LNCaP clone FGC (cell line): ENCODE results near the gene WIPI1.

Source experiments
- DNase-seq: peaks from one replicate; pipeline ENCODE4 v3.0.0-alpha.2; 2011; ENCODE audit warnings: low read depth
- H3K4me3 ChIP-seq: 2 replicates; pipeline ENCODE4 v1.5.1; 2011; ENCODE audit warnings: mild to moderate bottlenecking, low read depth, low read length, control low read depth
- TF ChIP-seq, protein P1 (sequence below): IDR thresholded peaks from 2 replicates; pipeline ENCODE4 v1.5.1; 2012; ENCODE audit warnings: mild to moderate bottlenecking; ENCODE audit not compliant: control insufficient read depth, insufficient read depth; ENCODE audit errors: extremely low read depth

Gene WIPI1

DNA sequence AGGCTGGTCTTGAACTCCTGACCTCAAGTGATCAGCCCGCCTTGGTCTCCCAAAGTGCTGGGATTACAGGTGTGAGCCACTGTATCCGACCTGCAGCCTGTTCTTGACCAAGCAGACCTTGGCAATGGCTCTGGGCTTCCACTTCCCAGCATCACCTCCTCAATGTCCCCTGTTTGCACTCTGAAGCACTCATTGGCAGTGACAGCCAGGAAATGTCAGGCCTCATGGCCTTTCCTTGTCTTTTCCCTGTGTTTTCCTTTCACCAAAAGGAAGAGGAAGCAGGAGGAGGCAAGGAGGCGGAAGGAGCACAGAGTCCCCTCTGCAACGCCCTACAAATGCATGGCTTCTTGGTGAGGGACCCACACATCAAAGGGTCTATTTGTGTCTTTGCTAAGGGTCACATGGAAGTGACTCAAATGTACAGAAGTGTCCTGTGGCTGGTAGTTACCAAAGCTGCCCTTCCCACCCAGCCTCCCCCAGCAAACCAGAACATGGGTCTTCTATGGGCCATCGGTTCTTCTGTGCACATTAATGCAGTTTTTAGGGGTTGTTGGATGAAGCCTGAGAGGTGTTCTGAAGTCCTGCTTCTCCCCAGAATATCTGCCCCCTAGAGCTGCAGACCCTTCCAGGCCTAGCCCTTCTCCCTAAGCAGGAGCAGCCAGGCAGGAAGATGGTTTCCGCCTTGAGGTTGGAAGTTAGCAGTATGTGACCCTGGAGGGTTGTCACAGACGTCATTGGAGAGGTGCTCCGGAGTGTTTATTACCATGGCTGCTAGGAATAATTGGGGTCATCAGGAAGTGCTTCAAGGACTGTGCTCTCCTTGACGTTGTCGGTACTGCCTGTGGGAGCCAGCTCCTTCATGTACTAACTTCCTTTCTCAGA, 60.8 kb downstream of the WIPI1 start:
- no peak for DNase-seq
- TF ChIP-seq, protein P1, sequence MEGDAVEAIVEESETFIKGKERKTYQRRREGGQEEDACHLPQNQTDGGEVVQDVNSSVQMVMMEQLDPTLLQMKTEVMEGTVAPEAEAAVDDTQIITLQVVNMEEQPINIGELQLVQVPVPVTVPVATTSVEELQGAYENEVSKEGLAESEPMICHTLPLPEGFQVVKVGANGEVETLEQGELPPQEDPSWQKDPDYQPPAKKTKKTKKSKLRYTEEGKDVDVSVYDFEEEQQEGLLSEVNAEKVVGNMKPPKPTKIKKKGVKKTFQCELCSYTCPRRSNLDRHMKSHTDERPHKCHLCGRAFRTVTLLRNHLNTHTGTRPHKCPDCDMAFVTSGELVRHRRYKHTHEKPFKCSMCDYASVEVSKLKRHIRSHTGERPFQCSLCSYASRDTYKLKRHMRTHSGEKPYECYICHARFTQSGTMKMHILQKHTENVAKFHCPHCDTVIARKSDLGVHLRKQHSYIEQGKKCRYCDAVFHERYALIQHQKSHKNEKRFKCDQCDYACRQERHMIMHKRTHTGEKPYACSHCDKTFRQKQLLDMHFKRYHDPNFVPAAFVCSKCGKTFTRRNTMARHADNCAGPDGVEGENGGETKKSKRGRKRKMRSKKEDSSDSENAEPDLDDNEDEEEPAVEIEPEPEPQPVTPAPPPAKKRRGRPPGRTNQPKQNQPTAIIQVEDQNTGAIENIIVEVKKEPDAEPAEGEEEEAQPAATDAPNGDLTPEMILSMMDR: no peak

DNA sequence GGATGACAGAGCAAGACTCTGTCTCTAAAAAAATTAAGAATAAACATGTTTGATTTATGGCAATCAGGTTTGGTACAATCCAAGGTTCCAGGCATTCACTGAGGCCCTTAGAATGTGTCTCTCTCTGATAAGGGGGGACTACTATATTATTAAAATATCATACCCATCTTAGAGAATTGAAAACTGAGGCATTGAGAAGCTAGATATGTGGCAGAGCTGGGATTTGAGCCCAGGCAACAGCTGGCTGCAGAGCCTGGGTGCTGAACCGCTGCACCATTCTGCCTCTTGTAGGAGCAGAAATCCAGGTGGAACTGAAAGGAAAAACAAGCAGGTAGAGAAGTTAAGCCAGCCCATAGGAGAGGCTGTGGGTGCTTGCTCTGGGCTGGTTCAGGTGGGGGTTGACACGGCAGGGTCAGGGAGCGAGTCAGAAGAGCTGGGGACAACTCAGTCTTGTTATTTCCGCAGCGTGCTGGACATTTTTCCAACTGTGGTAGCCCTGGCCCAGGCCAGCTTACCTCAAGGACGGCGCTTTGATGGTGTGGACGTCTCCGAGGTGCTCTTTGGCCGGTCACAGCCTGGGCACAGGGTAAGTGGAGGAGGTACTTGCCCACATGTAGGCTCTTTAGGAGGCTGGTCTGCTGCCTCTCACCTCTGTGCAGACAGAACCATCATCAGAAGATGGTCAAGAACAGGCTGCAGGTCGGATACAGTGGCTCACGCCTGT, 62.5 kb downstream of the WIPI1 start:
- no peak overlapping the region for H3K4me3 ChIP-seq
- TF ChIP-seq, protein P1: no peak
- no peak for DNase-seq

More for the DNA sequence above, 60.8 kb downstream of the WIPI1 start:
- H3K4me3 ChIP-seq: no peak overlapping the region

DNA sequence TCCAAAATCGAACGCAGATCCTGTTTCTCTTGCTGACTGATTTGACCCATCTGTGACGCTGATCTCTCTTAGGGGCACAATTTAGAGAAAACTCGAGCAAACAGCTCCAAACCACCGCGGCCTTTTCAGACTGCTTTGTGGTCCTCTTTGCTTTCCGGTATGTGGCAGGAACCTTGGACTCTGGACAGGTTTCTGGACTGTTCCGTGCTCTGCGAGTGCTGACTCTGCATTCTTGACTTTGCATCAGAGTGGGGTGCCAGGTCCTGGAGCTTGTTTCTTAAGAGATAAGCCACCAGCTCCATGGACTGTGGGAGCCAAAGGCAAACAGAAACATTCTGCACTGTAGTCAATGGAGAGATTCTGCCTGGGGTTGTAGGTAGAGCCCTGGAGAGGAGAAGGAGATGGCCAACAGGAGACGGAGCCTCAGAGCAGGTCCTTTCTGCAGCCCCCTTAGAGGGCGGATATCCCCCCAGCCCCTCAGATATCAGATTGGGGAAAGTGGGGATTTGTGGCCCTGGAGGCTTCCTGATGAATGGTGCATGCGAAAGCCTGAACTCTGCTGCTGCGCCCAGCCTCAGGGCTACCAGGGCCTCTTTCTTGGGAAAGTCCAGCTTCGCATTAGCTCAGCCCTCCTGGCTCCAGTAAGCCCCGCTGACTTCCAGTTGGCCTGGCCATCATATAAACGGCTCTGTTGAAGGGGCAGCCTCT, 65.6 kb downstream of the WIPI1 start:
- TF ChIP-seq, protein P1: no peak
- no peak overlapping the region for H3K4me3 ChIP-seq
- no peak for DNase-seq

DNA sequence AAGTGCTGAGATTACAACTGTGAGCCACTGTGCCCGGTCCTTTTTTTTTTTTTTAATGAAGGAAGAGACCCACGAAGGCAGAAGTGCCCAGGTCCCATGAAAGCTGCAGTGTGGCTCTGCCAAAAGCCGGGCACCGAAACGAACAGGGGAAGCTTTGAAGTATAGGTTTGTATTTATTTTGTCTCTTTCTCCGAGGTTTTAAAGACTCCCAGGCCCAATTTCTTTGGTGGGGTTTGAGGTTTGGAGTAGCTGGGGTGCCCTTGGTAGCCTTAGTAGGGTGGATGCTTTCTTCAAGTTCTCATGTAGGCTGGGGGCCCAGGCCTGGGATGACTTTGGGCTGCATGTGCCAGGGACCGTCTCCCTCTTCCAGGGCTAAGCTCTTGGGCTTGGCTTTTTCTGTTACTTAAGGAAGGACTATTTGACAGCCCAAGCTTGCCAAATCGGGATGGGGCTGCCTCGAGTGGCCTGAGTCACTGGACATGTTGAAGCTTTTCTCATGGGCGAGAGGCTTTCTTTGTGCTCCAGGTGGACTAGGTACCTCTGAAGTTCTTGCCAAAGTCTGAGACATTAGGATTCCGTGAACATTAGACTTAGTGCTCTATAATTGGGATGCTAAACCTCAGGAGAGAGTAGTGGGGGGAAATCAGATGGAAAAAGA, 66.3 kb downstream of the WIPI1 start:
- DNase-seq: no peak
- TF ChIP-seq, protein P1: no peak
- H3K4me3 ChIP-seq: no peak overlapping the region

DNA sequence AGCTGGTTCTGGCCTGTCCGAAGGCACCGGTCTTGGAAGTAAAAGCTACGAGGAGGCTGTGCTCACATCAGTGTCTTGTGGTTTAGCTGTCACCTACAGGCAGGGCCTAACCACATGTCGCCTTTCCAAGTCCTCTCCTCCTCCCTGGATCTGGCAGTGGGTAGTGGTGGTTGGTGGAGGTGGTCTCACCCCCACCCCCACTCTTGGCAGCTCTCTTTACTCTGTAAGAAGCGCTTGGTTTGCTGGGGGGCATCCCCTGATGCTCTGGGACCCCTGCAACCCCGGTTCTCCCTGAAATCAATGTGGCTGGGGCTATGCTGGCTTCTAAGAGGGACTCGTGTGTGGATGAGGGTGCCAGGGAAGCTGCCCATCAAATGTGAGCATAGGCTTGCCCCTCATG, 68.3 kb downstream of the WIPI1 start:
- no peak for DNase-seq
- TF ChIP-seq, protein P1: no peak

DNA sequence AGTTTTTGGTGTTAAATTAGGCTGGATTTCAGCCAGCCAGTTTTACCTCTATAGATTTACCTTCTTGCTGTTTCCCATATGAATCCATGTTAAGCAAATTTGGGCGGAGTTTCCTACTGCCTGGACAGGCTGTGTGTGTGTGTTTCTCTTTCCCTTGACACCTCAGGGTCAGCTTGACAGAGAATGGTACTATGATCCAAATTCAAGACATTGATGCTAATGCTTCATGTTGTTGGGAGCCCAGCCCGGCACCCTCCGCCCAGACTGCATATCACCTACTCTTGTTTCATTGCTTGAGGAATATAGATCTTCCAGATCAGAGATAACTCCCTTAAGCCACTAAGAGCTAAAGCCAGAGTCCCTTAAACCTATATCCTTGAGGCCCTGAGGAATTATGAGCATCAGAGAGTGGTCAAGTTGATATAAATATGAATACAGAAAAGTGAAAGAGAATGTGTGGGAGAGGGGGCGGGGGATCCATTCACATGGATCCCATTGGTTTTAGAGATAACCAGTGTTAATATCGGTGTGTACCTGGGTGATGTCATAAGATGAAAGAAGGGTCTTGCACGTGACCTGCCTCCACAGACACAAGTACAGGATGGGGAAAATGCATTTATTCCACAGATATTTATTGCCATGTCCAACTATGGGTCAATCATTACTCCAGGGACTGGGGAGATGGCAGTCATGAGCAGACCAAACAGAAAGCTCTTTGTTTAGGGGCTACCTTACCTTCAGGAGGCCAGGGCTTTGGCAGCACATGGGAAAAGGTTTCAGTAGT, 69.7 kb downstream of the WIPI1 start:
- H3K4me3 ChIP-seq: no peak overlapping the region
- TF ChIP-seq, protein P1: no peak
- DNase-seq: no peak

More for the DNA sequence above, 68.3 kb downstream of the WIPI1 start:
- no peak overlapping the region for H3K4me3 ChIP-seq
